ENCODE results near the gene MRAS.

The MRAS gene

GRCh38 chr3:138437281-138437680 lies 88.9 kb downstream of the MRAS start:
- Histone ChIP-seq H3K4me3 (ENCODE audit: severe bottlenecking) (no peak overlapping the region), H3K36me3 (ENCODE audit: low read depth) (no peaks in the 10 kb centered on the region), H3K9me3 (ENCODE audit: severe bottlenecking) (no peaks in the 10 kb centered on the region), H3K27me3 (ENCODE audit: insufficient read depth, poor library complexity, severe bottlenecking) (peaks cover 18% of the 10 kb centered on the region), H3K27ac (ENCODE audit: poor library complexity, severe bottlenecking) (no peak overlapping the region), H3K4me1 (ENCODE audit: insufficient read depth, poor library complexity, severe bottlenecking) (peaks cover 3% of the 10 kb centered on the region)
- TF ChIP-seq CTCF (IDR thresholded peaks at IDR 0.05; ENCODE audit: poor library complexity, severe bottlenecking): no peak
- DNase-seq (ENCODE audit: low spot score): no peak
- no peak for ATAC-seq (ENCODE audit: low read depth)

- Histone ChIP-seq H3K4me1 (ENCODE audit: insufficient read depth, poor library complexity, severe bottlenecking) (peaks cover 3% of the 10 kb centered on the region), H3K9me3 (ENCODE audit: severe bottlenecking) (no peaks in the 10 kb centered on the region), H3K27ac (ENCODE audit: poor library complexity, severe bottlenecking) (no peak overlapping the region), H3K4me3 (ENCODE audit: severe bottlenecking) (no peak overlapping the region), H3K27me3 (ENCODE audit: insufficient read depth, poor library complexity, severe bottlenecking) (peaks cover 16% of the 10 kb centered on the region), H3K36me3 (ENCODE audit: low read depth) (no peaks in the 10 kb centered on the region)
- DNase-seq (ENCODE audit: low spot score) (no peak), ATAC-seq (ENCODE audit: low read depth) (no peak)
- no peak for TF ChIP-seq CTCF (IDR thresholded peaks at IDR 0.05; ENCODE audit: poor library complexity, severe bottlenecking)
These were observed 90.5 kb downstream of the MRAS start for GRCh38 chr3:138438896-138439295.

GRCh38 chr3:138439646-138440045 lies 91.3 kb downstream of the MRAS start:
- Histone ChIP-seq H3K4me3 (ENCODE audit: severe bottlenecking) (no peak overlapping the region), H3K9me3 (ENCODE audit: severe bottlenecking) (no peaks in the 10 kb centered on the region), H3K36me3 (ENCODE audit: low read depth) (no peaks in the 10 kb centered on the region), H3K4me1 (ENCODE audit: insufficient read depth, poor library complexity, severe bottlenecking) (peaks cover 3% of the 10 kb centered on the region), H3K27me3 (ENCODE audit: insufficient read depth, poor library complexity, severe bottlenecking) (peaks cover 13% of the 10 kb centered on the region), H3K27ac (ENCODE audit: poor library complexity, severe bottlenecking) (no peak overlapping the region)
- DNase-seq (ENCODE audit: low spot score) (no peak), ATAC-seq (ENCODE audit: low read depth) (no peak)
- TF ChIP-seq CTCF (IDR thresholded peaks at IDR 0.05; ENCODE audit: poor library complexity, severe bottlenecking): no peak

- Histone ChIP-seq H3K36me3 (ENCODE audit: low read depth) (no peaks in the 10 kb centered on the region), H3K27me3 (ENCODE audit: insufficient read depth, poor library complexity, severe bottlenecking) (peaks cover 8% of the 10 kb centered on the region), H3K4me3 (ENCODE audit: severe bottlenecking) (no peak overlapping the region), H3K4me1 (ENCODE audit: insufficient read depth, poor library complexity, severe bottlenecking) (peaks cover 3% of the 10 kb centered on the region), H3K27ac (ENCODE audit: poor library complexity, severe bottlenecking) (no peak overlapping the region), H3K9me3 (ENCODE audit: severe bottlenecking) (no peaks in the 10 kb centered on the region)
- DNase-seq (ENCODE audit: low spot score) (no peak), ATAC-seq (ENCODE audit: low read depth) (no peak)
- no peak for TF ChIP-seq CTCF (IDR thresholded peaks at IDR 0.05; ENCODE audit: poor library complexity, severe bottlenecking)
These were observed 91.7 kb downstream of the MRAS start for GRCh38 chr3:138440121-138440521.

- no peak overlapping the region for H3K4me3 ChIP-seq (ENCODE audit: severe bottlenecking)
- peaks cover 4% of the 10 kb centered on the region for H3K27me3 ChIP-seq (ENCODE audit: insufficient read depth, poor library complexity, severe bottlenecking)
- peaks cover 3% of the 10 kb centered on the region for H3K4me1 ChIP-seq (ENCODE audit: insufficient read depth, poor library complexity, severe bottlenecking)
- DNase-seq (ENCODE audit: low spot score) (no peak), ATAC-seq (ENCODE audit: low read depth) (no peak; the same call in 2 of the 3 replicates)
- no peaks in the 10 kb centered on the region for H3K36me3 ChIP-seq (ENCODE audit: low read depth)
- H3K27ac ChIP-seq (ENCODE audit: poor library complexity, severe bottlenecking): no peak overlapping the region
- TF ChIP-seq CTCF (IDR thresholded peaks at IDR 0.05; ENCODE audit: poor library complexity, severe bottlenecking): no peak
- no peaks in the 10 kb centered on the region for H3K9me3 ChIP-seq (ENCODE audit: severe bottlenecking)
These were observed 92.2 kb downstream of the MRAS start for GRCh38 chr3:138440596-138440995.
